Measurements from ENCODE around the gene CSH2.

CSH2 gene

GRCh38 chr17:63833741-63834373, 39.6 kb downstream of the CSH2 start:
- no peak for DNase-seq

- no peak for DNase-seq
These were observed 40.3 kb downstream of the CSH2 start for GRCh38 chr17:63833026-63833740.

- no peak for DNase-seq
These were observed 41.0 kb downstream of the CSH2 start for GRCh38 chr17:63832455-63832854.

GRCh38 chr17:63832014-63832413, 41.5 kb downstream of the CSH2 start:
- DNase-seq: no peak

GRCh38 chr17:63831505-63831904, 42.0 kb downstream of the CSH2 start:
- no peak for DNase-seq

GRCh38 chr17:63830904-63831491, 42.5 kb downstream of the CSH2 start:
- no peak for DNase-seq

GRCh38 chr17:63830278-63830677, 43.2 kb downstream of the CSH2 start:
- DNase-seq: no peak

GRCh38 chr17:63828936-63829335, 44.5 kb downstream of the CSH2 start:
- DNase-seq: no peak

- DNase-seq: no peak
These were observed 45.7 kb downstream of the CSH2 start for GRCh38 chr17:63827801-63828221.

- DNase-seq: peak; percentile 96
These were observed 46.3 kb downstream of the CSH2 start, which contains the start of the genes FTSJ3 and PSMC5 for GRCh38 chr17:63827002-63827800. TSS of gene FTSJ3 (minus strand) at chr17:63827663. CDS start at chr17:63826902, 761 bp downstream. TSS of gene PSMC5 (plus strand) at chr17:63827431. CDS start at chr17:63827491, 60 bp downstream.

- DNase-seq: no peak
These were observed 46.9 kb downstream of the CSH2 start for GRCh38 chr17:63826468-63827001.

GRCh38 chr17:63824362-63824761, 49.1 kb downstream of the CSH2 start:
- DNase-seq: no peak

- no peak for DNase-seq
These were observed 49.7 kb downstream of the CSH2 start for GRCh38 chr17:63823659-63824331.

- no peak for DNase-seq
These were observed 50.9 kb downstream of the CSH2 start for GRCh38 chr17:63822537-63822936.
